A549 treated with DMSO at 1 μM for 4 hours (cell line): ENCODE results near the gene FAM210B. TPM values are rescaled to one million over a fixed set of nuclear protein-coding genes. Genes with fewer than 3 reads are reported as not detected.

Experiments used
- total RNA-seq: library from RNA; stranded (reverse); fragments of 200-300 nt; extraction: Qiagen RNA extraction; gene quantifications from 5 replicates; pipeline ENCODE4 v1.2.3, GENCODE V29; 2022; ENCODE audit warnings: low read depth

The FAM210B gene, protein sequence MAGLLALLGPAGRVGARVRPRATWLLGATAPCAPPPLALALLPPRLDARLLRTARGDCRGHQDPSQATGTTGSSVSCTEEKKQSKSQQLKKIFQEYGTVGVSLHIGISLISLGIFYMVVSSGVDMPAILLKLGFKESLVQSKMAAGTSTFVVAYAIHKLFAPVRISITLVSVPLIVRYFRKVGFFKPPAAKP
- 10.0 to 12.7 TPM (median 11.6 TPM) in 5 replicates for total RNA-seq

DNA sequence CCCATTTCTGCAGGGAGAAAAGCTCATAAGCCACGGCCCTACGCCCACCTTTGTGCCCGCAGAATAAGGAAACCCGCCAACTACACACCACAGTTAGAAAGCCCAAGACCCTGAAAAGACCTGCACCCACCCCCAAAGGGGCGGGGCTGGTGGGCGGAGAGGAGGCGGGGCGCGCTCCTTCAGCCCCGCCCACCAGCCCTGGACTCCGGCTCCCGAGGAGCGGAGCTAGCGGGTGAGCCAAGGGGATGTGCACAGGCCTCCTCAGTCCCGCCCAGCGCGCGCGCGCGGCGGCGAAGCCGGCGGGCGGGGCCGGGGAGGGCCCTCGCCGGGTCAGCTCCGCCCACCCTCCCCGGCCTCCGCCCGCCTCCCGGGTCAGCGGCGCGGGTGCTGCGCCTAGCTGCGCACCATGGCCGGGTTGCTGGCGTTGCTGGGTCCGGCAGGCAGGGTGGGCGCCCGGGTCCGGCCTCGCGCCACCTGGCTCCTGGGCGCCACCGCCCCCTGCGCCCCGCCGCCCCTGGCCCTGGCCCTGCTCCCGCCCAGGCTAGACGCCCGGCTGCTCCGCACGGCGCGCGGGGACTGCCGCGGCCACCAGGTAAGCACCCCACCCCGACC is at the start of gene FAM210B:
TSS of gene FAM210B (plus strand) at position 375 of the 612 bp plus-strand sequence. CDS start at position 407, 32 bp downstream.

DNA sequence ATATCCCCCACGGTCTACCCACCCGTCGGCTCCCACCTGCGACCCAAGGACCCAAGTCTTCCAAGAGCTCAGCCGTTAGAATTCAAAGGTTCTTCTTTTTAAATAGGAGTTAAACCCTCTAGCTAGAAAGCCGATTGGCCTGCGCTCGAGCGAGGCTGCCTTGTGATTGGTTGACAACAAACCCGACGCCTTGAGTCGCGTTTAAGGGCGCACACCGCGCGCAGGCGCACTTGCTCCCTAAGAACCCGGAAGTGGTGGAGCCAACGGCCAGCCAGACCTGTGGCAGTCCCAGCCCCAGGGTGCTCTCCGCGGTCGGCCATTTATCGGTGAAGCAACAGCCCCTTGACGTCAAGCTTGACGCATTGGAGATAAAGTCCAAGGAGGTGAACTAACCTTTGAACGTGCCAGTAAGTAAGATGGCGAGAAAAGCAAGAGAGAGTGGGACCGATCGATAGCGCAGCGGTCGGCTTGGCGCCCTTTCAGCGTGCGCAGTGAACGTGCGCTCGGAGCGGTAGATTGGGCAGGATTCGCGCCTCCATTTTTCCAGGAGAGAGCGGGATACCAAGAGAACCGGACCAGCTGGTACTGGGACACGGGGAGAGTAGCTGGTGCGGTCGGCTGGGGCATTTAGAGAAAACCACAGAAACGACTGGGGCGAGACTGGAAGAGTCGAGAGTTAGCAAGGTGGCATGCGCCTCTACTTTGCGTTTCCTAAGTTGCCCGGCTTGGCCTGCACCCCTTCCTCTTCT is 33.5 kb downstream of the FAM210B start, which contains the start of the genes AURKA and CSTF1:
TSS of gene AURKA (minus strand) at position 84 of the 749 bp plus-strand sequence. CDS start 4,018 bp downstream, outside the sequence.
TSS of gene CSTF1 (plus strand) at position 514 of the 749 bp plus-strand sequence. CDS start 2,908 bp downstream, outside the sequence.

DNA sequence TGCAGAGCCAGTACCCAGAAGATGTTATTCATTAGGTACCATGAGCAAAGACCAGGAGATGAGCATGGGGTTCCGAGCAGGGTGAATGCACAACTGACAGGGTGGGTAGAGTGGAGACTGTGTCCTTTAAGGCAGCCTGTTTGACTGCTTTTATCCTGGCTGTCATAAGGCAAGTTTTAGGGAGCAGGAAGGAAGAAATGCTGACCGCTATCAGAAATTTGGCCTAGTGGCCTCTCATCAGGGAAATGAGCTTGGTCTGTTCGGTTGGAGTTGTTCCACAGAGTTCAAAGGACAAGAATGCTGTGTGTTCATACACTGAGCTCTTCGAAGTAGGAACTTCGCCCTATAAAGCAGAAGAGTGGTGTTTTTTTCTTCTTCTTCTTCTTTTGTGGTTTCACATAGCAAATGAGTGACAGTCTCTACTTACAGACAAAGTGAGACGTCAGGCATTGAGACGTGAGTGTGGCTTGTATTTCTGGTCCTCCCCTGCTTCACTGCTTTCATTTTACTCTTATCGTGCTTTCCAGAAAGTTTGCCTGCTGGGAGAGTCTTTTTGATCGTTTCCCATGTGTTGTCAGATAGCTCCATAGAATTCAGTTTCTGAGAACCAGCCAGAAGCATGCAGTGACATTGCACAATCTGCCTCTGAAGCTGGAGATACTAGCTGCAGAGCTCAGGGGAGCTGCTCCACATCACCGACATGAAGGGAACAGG is 53.1 kb downstream of the FAM210B start, which contains the start of gene CASS4:
TSS of gene CASS4 (plus strand) at position 502 of the 714 bp plus-strand sequence. CDS start at position 701, 199 bp downstream.

Other genes starting within 250 kb of the FAM210B start
- gene MC3R, start 110.2 kb upstream of the FAM210B start, total RNA-seq: not detected in 5 replicates
- 102 to 121 TPM (median 119 TPM) in 5 replicates for gene AURKA, start 33.2 kb downstream of the FAM210B start, total RNA-seq
- 40.7 to 46.6 TPM (median 41.2 TPM) in 5 replicates for gene CSTF1, start 33.7 kb downstream of the FAM210B start, total RNA-seq
- 0.05 to 0.06 TPM (median 0.06 TPM) in 3 of 5 replicates, not detected in the others for gene CASS4, start 53.3 kb downstream of the FAM210B start, total RNA-seq
- gene RTF2, start 109.7 kb downstream of the FAM210B start, total RNA-seq: 86.0 to 97.0 TPM (median 91.7 TPM) in 5 replicates
- 0.24 to 0.37 TPM (median 0.28 TPM) in 5 replicates for gene FAM209A, start 165.8 kb downstream of the FAM210B start, total RNA-seq
- gene FAM209B, start 174.3 kb downstream of the FAM210B start, total RNA-seq: 0.30 to 0.62 TPM (median 0.50 TPM) in 4 of 5 replicates, not detected in the other